HEK293 (cell line): ENCODE data around the gene SYNC.

Experiments used
- CTCF ChIA-PET: fragments of 350-600 bp; formaldehyde crosslinking; extraction: SDS; loops from one replicate; lab custom pipeline; 2021; ENCODE audit warnings: antibody characterized with exemption; lab: Yijun Ruan, JAX
- POLR2A ChIA-PET: fragments of 300-600 bp; formaldehyde crosslinking; extraction: SDS; loops from one replicate; lab custom pipeline; 2020; ENCODE audit warnings: antibody characterized with exemption, inconsistent platforms; lab: Yijun Ruan, JAX
- H3K27ac ChIP-seq: fragments of 200-500 bp; sonication (Bioruptor generic); 2 replicates; pipeline ENCODE4 v1.5.1; 2014; ENCODE audit warnings: low read depth, low read length, control low read depth, inconsistent platforms; ENCODE audit errors: extremely low read depth
- H3K36me3 ChIP-seq, 2 experiments: fragments of 200-500 bp in 1 of 2; sonication (Bioruptor generic) in 1 of 2; 1 replicate in 1 of 2; 2 replicates in 1 of 2; pipeline ENCODE4 v1.5.1; 2014 to 2017; ENCODE audit warnings: inconsistent platforms in 2 of 2, low read length in 2 of 2; ENCODE audit not compliant: control insufficient read depth in 2 of 2, insufficient read depth in 1 of 2
- H3K4me1 ChIP-seq: fragments of 200-500 bp; sonication (Bioruptor generic); 2 replicates; pipeline ENCODE4 v1.5.1; 2014; ENCODE audit warnings: mild to moderate bottlenecking, low read length, inconsistent platforms; ENCODE audit not compliant: control insufficient read depth, insufficient read depth
- H3K4me3 ChIP-seq: 2 replicates; pipeline ENCODE4 v1.5.1; 2011; ENCODE audit warnings: low read depth, mild to moderate bottlenecking, control low read depth, low read length, moderate library complexity
- H3K9me3 ChIP-seq: fragments of 200-500 bp; sonication (Bioruptor generic); 2 replicates; pipeline ENCODE4 v1.5.1; 2014; ENCODE audit warnings: low read depth, low read length, inconsistent platforms; ENCODE audit not compliant: control insufficient read depth, insufficient read depth
- GLI4 ChIP-seq: fragments of 450-650 bp; formaldehyde crosslinking; IDR thresholded peaks from 2 replicates; pipeline ENCODE4 v1.5.1; 2016; ENCODE audit warnings: missing biosample characterization, missing genetic modification characterization
- PRDM4 ChIP-seq: fragments of 450-650 bp; formaldehyde crosslinking; IDR thresholded peaks from 2 replicates; pipeline ENCODE4 v1.5.1; 2017; ENCODE audit warnings: missing biosample characterization, missing genetic modification characterization
- YY1 ChIP-seq: fragments of 450-650 bp; formaldehyde crosslinking; IDR thresholded peaks from 2 replicates; pipeline ENCODE4 v1.5.1; 2018; ENCODE audit warnings: missing biosample characterization, missing genetic modification characterization
- ZBTB8A ChIP-seq: fragments of 450-650 bp; formaldehyde crosslinking; IDR thresholded peaks from 2 replicates; pipeline ENCODE4 v1.5.1; 2016; ENCODE audit warnings: missing biosample characterization, missing genetic modification characterization
- ZFP3 ChIP-seq: fragments of 450-650 bp; formaldehyde crosslinking; IDR thresholded peaks from 2 replicates; pipeline ENCODE4 v1.5.1; 2016; ENCODE audit warnings: low read depth, missing biosample characterization, missing genetic modification characterization
- ZNF155 ChIP-seq: fragments of 450-650 bp; formaldehyde crosslinking; IDR thresholded peaks from 2 replicates; pipeline ENCODE4 v1.5.1; 2016; ENCODE audit warnings: missing biosample characterization, missing genetic modification characterization
- ZNF169 ChIP-seq: fragments of 450-650 bp; formaldehyde crosslinking; IDR thresholded peaks from 2 replicates; pipeline ENCODE4 v1.5.1; 2016; ENCODE audit warnings: missing biosample characterization, missing genetic modification characterization
- ZNF19 ChIP-seq: fragments of 450-650 bp; formaldehyde crosslinking; IDR thresholded peaks from 2 replicates; pipeline ENCODE4; 2016; ENCODE audit warnings: missing biosample characterization, missing genetic modification characterization, low read depth
- ZNF221 ChIP-seq: fragments of 450-650 bp; formaldehyde crosslinking; IDR thresholded peaks from 2 replicates; pipeline ENCODE4 v1.5.1; 2017; ENCODE audit warnings: missing biosample characterization, missing genetic modification characterization, borderline replicate concordance
- ZNF24 ChIP-seq: fragments of 450-650 bp; formaldehyde crosslinking; IDR thresholded peaks from 2 replicates; pipeline ENCODE4 v1.5.1; 2016; ENCODE audit warnings: missing biosample characterization, missing genetic modification characterization
- ZNF366 ChIP-seq: fragments of 450-650 bp; formaldehyde crosslinking; conservative IDR thresholded peaks from 2 replicates; pipeline ENCODE4 v1.5.1; 2016; ENCODE audit warnings: missing biosample characterization, missing genetic modification characterization
- ZNF514 ChIP-seq: fragments of 450-650 bp; formaldehyde crosslinking; IDR thresholded peaks from 2 replicates; pipeline ENCODE4 v1.5.1; 2016; ENCODE audit warnings: missing biosample characterization, missing genetic modification characterization
- ZNF561 ChIP-seq: fragments of 450-650 bp; IDR thresholded peaks from 2 replicates; pipeline ENCODE4 v1.5.1; 2018; ENCODE audit warnings: missing biosample characterization, missing genetic modification characterization, borderline replicate concordance
- ZNF623 ChIP-seq: fragments of 450-650 bp; formaldehyde crosslinking; IDR thresholded peaks from 2 replicates; pipeline ENCODE4 v1.5.1; 2016; ENCODE audit warnings: missing biosample characterization, missing genetic modification characterization
- ZNF639 ChIP-seq: fragments of 450-650 bp; formaldehyde crosslinking; IDR thresholded peaks from 2 replicates; pipeline ENCODE4 v1.5.1; 2016; ENCODE audit warnings: missing biosample characterization, missing genetic modification characterization
- ZNF701 ChIP-seq: fragments of 450-650 bp; formaldehyde crosslinking; IDR thresholded peaks from 2 replicates; pipeline ENCODE4 v1.5.1; 2016; ENCODE audit warnings: missing biosample characterization, missing genetic modification characterization
- ZNF768 ChIP-seq: fragments of 450-650 bp; formaldehyde crosslinking; IDR thresholded peaks from 2 replicates; pipeline ENCODE4 v1.5.1; 2018; ENCODE audit warnings: missing biosample characterization, mild to moderate bottlenecking, missing genetic modification characterization
- ZNF777 ChIP-seq: fragments of 450-650 bp; formaldehyde crosslinking; IDR thresholded peaks from 2 replicates; pipeline ENCODE4 v1.5.1; 2017; ENCODE audit warnings: missing biosample characterization, missing genetic modification characterization, borderline replicate concordance
- ZSCAN5A ChIP-seq: fragments of 450-650 bp; formaldehyde crosslinking; IDR thresholded peaks from 2 replicates; pipeline ENCODE4 v1.5.1; 2016; ENCODE audit warnings: missing biosample characterization, missing genetic modification characterization
- TF ChIP-seq, protein P1 (sequence below): fragments of 450-650 bp; formaldehyde crosslinking; IDR thresholded peaks from 2 replicates; pipeline ENCODE4 v1.5.1; 2017; ENCODE audit warnings: missing biosample characterization, missing genetic modification characterization

The SYNC gene

GRCh38 chr1:32684167-32684811 is 18.3 kb downstream of the SYNC start (continued):
- no peak for TF ChIP-seq ZNF777 (tag by site-specific recombination)

DNA sequence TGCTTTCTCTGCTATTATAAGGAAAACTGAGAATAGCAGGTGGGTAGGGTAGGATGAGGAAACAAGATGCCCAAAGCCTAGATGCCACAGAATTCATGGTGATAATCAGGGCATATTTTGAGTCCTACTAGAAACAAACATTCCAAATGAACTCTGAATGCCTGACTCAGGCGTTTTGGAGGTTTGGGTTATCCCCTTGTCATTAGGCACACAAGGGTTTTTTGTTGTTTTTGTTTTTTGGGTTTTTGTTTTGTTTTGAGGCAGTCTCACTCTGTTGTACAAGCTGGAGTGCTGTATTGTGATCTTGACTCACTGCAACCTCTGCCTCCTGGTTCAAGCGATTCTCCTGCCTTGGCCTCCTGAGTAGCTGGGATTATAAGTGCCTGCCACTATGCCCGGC is 19.2 kb downstream of the SYNC start:
- Histone ChIP-seq H3K4me1 (no peaks in the 10 kb centered on the region), H3K27ac (no peak overlapping the region), H3K36me3 (peaks cover 34 to 84% of the 10 kb centered on the region in 2 experiments), H3K9me3 (no peaks in the 10 kb centered on the region), H3K4me3 (no peak overlapping the region)
- TF ChIP-seq ZNF561 (tag by site-specific recombination) (no peak), ZNF169 (tag by site-specific recombination) (no peak), ZSCAN5A (no peak), ZBTB8A (tag by site-specific recombination) (no peak), PRDM4 (tag by site-specific recombination) (no peak), YY1 (tag by site-specific recombination) (no peak), ZNF623 (tag by site-specific recombination) (no peak), ZNF24 (no peak), ZNF768 (tag by site-specific recombination) (no peak), ZFP3 (tag by site-specific recombination) (no peak), ZNF514 (tag by site-specific recombination) (no peak), ZNF639 (tag by site-specific recombination) (no peak), GLI4 (tag by site-specific recombination) (no peak), ZNF366 (tag by site-specific recombination) (no peak), ZNF155 (no peak), ZNF221 (tag by site-specific recombination) (no peak), ZNF19 (tag by site-specific recombination) (no peak), ZNF701 (no peak)
- TF ChIP-seq, protein P1, sequence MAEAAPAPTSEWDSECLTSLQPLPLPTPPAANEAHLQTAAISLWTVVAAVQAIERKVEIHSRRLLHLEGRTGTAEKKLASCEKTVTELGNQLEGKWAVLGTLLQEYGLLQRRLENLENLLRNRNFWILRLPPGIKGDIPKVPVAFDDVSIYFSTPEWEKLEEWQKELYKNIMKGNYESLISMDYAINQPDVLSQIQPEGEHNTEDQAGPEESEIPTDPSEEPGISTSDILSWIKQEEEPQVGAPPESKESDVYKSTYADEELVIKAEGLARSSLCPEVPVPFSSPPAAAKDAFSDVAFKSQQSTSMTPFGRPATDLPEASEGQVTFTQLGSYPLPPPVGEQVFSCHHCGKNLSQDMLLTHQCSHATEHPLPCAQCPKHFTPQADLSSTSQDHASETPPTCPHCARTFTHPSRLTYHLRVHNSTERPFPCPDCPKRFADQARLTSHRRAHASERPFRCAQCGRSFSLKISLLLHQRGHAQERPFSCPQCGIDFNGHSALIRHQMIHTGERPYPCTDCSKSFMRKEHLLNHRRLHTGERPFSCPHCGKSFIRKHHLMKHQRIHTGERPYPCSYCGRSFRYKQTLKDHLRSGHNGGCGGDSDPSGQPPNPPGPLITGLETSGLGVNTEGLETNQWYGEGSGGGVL, result no peak
- POLR2A ChIA-PET, result no interaction called here
- CTCF ChIA-PET, result no interaction called here
